Measurements from ENCODE around the gene RNF150. TPM values are rescaled to one million over a fixed set of nuclear protein-coding genes. Genes with fewer than 3 reads are reported as not detected.

The RNF150 gene
- total and polyA plus RNA-seq, 2 of the 4 experiments (the other 2 are of a cell fraction), result 6.2 to 18.1 TPM

DNA sequence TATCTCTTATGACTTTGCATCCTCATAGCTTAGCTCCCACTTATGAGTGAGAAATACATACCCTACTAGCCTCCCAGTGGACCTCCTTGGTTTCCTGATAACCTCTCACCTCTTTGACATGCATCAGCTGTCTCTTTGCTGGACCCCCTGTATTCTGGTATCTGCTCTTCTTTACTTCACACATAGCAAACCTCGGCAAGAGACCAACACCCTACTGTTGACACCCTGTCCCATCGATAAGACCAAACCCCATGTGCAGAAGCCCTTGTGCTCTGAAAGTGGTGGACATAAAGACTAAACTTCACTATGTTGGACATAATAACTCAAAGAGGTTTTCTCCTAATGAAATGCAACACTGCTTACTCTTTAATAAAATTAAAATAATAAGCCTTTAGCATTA is 75.7 kb downstream of the RNF150 start:
- intact Hi-C loops (cut with micrococcal nuclease) (no loop called here), dilution Hi-C loops (cut with HindIII; ENCODE audit: low sequenced_read_pairs, unreplicated experiment) (no loop called here), in situ Hi-C loops (cut with MboI; ENCODE audit: low sequenced_read_pairs) (no loop called here)
- BruUV-seq (replicated peaks), result no TSS peak
- Histone ChIP-seq H2AFZ (replicated peaks; ENCODE audit: low read length, poor library complexity) (no peak overlapping the region), H3K14ac (replicated peaks; ENCODE audit: low read depth, low read length) (no peak overlapping the region), H3K9ac (ENCODE audit: low read depth, low read length) (no peak overlapping the region), H3K4me2 (ENCODE audit: low read depth, low read length) (no peak overlapping the region), H3K56ac (ENCODE audit: extremely low read depth, insufficient read depth, low read length) (no peak overlapping the region), H3K27ac (ENCODE audit: insufficient read depth, low read length) (no peak overlapping the region), H2BK15ac (ENCODE audit: low read depth, low read length) (peak overlapping the region; percentile 44; the same call in 1 of the 3 replicates), H3K36me3 (ENCODE audit: control insufficient read depth, insufficient read depth, low read length) (no peaks in the 10 kb centered on the region), H3K9me1 (ENCODE audit: insufficient read depth, low read length) (no peaks in the 10 kb centered on the region), H3K79me1 (ENCODE audit: low read depth in 1 of 2, low read length in 2 of 2) (peaks cover 0 to 6% of the 10 kb centered on the region in 2 experiments; a peak in 2 of 4 replicates), H4K5ac (ENCODE audit: low read depth, low read length) (peak overlapping the region; percentile 30; the same call in 1 of the 2 replicates), H4K20me1 (ENCODE audit: insufficient read depth, low read length) (no peaks in the 10 kb centered on the region), H2AK5ac (ENCODE audit: low read depth, low read length) (0 out of 2 replicates have a peak overlapping the region, but pooled peaks have one; percentile 61), H2BK120ac (ENCODE audit: low read depth, low read length) (peak overlapping the region; percentile 56), H3K4ac (ENCODE audit: low read depth, low read length) (peak overlapping the region; percentile 24; the same call in 1 of the 2 replicates), H4K91ac (ENCODE audit: insufficient read depth, low read depth, low read length) (peak overlapping the region; percentile 58), H4K8ac (ENCODE audit: low read depth in 2 of 2, low read length in 2 of 2) (peak overlapping the region in 1 of 2 experiments; percentile 35; a peak in 1 of 4 replicates), H3K4me1 (ENCODE audit: control insufficient read depth, insufficient read depth, low read length) (peaks cover 9% of the 10 kb centered on the region; the same call in 1 of the 2 replicates), H3K23ac (ENCODE audit: low read depth, low read length) (no peak overlapping the region), H2BK20ac (ENCODE audit: low read depth, low read length) (peak overlapping the region; percentile 8; the same call in 1 of the 2 replicates), H3K27me3 (ENCODE audit: control insufficient read depth, insufficient read depth, low read length) (no peaks in the 10 kb centered on the region), H3K18ac (ENCODE audit: low read depth, low read length) (peak overlapping the region; percentile 86; the same call in 1 of the 2 replicates), H2AK9ac (replicated peaks; ENCODE audit: low read depth, low read length, poor library complexity) (no peak overlapping the region), H3K9me3 (ENCODE audit: control insufficient read depth, insufficient read depth, low read length) (no peaks in the 10 kb centered on the region), H2BK5ac (ENCODE audit: low read depth, low read length, poor library complexity, severe bottlenecking) (no peak overlapping the region), H3K4me3 (ENCODE audit: insufficient read depth, low read depth, low read length) (no peak overlapping the region)
- TF ChIP-seq CEBPB (IDR thresholded peaks at IDR 0.05; ENCODE audit: low read depth, low read length) (no peak), MAFK (IDR thresholded peaks at IDR 0.05; ENCODE audit: low read depth, low read length) (no peak), POLR2A (IDR thresholded peaks at IDR 0.05; ENCODE audit: low read depth, low read length) (no peak), MAZ (IDR thresholded peaks at IDR 0.05; ENCODE audit: borderline replicate concordance, low read depth, low read length) (no peak), RFX5 (IDR thresholded peaks at IDR 0.05; ENCODE audit: low read depth, low read length) (no peak), NFE2L2 (IDR thresholded peaks at IDR 0.05; ENCODE audit: low read depth, low read length) (no peak), CHD1 (IDR thresholded peaks at IDR 0.05; ENCODE audit: low read depth, low read length) (no peak), RCOR1 (IDR thresholded peaks at IDR 0.05; ENCODE audit: insufficient replicate concordance, low read length) (no peak), BHLHE40 (IDR thresholded peaks at IDR 0.05; ENCODE audit: low read depth, low read length) (no peak), FOS (IDR thresholded peaks at IDR 0.05; ENCODE audit: low read depth, low read length) (no peak), MXI1 (IDR thresholded peaks at IDR 0.05; ENCODE audit: borderline replicate concordance, low read depth, low read length) (no peak)
- TF ChIP-seq, protein P1, sequence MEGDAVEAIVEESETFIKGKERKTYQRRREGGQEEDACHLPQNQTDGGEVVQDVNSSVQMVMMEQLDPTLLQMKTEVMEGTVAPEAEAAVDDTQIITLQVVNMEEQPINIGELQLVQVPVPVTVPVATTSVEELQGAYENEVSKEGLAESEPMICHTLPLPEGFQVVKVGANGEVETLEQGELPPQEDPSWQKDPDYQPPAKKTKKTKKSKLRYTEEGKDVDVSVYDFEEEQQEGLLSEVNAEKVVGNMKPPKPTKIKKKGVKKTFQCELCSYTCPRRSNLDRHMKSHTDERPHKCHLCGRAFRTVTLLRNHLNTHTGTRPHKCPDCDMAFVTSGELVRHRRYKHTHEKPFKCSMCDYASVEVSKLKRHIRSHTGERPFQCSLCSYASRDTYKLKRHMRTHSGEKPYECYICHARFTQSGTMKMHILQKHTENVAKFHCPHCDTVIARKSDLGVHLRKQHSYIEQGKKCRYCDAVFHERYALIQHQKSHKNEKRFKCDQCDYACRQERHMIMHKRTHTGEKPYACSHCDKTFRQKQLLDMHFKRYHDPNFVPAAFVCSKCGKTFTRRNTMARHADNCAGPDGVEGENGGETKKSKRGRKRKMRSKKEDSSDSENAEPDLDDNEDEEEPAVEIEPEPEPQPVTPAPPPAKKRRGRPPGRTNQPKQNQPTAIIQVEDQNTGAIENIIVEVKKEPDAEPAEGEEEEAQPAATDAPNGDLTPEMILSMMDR (conservative IDR thresholded peaks at IDR 0.05; ENCODE audit: low read depth, low read length), result no peak
- TF ChIP-seq, protein P2, sequence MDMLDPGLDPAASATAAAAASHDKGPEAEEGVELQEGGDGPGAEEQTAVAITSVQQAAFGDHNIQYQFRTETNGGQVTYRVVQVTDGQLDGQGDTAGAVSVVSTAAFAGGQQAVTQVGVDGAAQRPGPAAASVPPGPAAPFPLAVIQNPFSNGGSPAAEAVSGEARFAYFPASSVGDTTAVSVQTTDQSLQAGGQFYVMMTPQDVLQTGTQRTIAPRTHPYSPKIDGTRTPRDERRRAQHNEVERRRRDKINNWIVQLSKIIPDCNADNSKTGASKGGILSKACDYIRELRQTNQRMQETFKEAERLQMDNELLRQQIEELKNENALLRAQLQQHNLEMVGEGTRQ (IDR thresholded peaks at IDR 0.05; ENCODE audit: low read depth, low read length), result no peak
- TF ChIP-seq, protein P3, sequence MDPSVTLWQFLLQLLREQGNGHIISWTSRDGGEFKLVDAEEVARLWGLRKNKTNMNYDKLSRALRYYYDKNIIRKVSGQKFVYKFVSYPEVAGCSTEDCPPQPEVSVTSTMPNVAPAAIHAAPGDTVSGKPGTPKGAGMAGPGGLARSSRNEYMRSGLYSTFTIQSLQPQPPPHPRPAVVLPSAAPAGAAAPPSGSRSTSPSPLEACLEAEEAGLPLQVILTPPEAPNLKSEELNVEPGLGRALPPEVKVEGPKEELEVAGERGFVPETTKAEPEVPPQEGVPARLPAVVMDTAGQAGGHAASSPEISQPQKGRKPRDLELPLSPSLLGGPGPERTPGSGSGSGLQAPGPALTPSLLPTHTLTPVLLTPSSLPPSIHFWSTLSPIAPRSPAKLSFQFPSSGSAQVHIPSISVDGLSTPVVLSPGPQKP (IDR thresholded peaks at IDR 0.05; ENCODE audit: borderline replicate concordance, low read depth, low read length), result no peak
- ChIA-PET CTCF (interaction anchor here (1.1 kb wide), 1 partner anchor 76 kb away, joined by 3 read pairs; the partner anchor contains the start of gene RNF150), POLR2A (ENCODE audit: unreplicated experiment) (no interaction called here)
- DNase-seq (no peak), ATAC-seq (ENCODE audit: low read depth) (no peak)
- no CpG with 5 or more reads among the region's 2 CpGs for WGBS, 2 experiments (ENCODE audit: extremely low coverage in 2 of 2, insufficient read length in 1 of 2)
